Ovary (tissue), 3 donors: Measurements from ENCODE around the gene C4orf50.

Experiments
- CTCF ChIP-seq, 3 donors: fragments of 450-650 bp in 2 of 3; fragments of 200-600 bp in 1 of 3; IDR thresholded peaks; one replicate each; pipeline versions ENCODE4 v1.5.1 to v1.8.0; 2016 to 2022; ENCODE audit warnings: antibody characterized with exemption in 3 of 3, mild to moderate bottlenecking in 1 of 3
- EP300 ChIP-seq: sonication (generic); formaldehyde crosslinking; IDR thresholded peaks from one replicate; pipeline ENCODE4 v1.6.1; 2017; ENCODE audit warnings: antibody characterized with exemption
- POLR2A ChIP-seq: fragments of 450-650 bp; IDR thresholded peaks from one replicate; pipeline ENCODE4 v1.6.1; 2017; ENCODE audit warnings: antibody characterized with exemption, mild to moderate bottlenecking, moderate library complexity
- donor health status: DM: no; HTN: no; CAD: no.

- TF ChIP-seq POLR2A (no peak), CTCF (IDR thresholded peaks at IDR 0.05) (no peak), EP300 (no peak)
Observed at GRCh38 chr4:5973486-5974220, 44.6 kb downstream of the C4orf50 start.
